Hematopoietic multipotent progenitor cell (in vitro differentiated cells): ENCODE measurements around the gene ADTRP. TPM values are rescaled to one million over a fixed set of nuclear protein-coding genes. Genes with fewer than 3 reads are reported as not detected.
A peak's percentile ranks its signal among the peaks of the same experiment; 100 is the strongest.

Experiments used
- DNase-seq, 3 donors: peaks; one replicate each; pipeline ENCODE4 v3.0.0-alpha.2; 2011 to 2015; ENCODE audit warnings: low read depth in 2 of 3, low spot score in 2 of 3
- total RNA-seq: library from RNA; depleted of rRNA; stranded (reverse); fragments of >200 nt; gene quantifications from one replicate; pipeline ENCODE4 v1.2.3, GENCODE V29; 2012

Gene ADTRP
- not detected for total RNA-seq

- no peak for DNase-seq
Measured at GRCh38 chr6:11778648-11779328, at the start of gene ADTRP. Gene ADTRP, minus strand, starts transcription at chr6:11778803. Its CDS starts 44 bp downstream, at chr6:11778759.

- no peak for DNase-seq
Measured at GRCh38 chr6:11826779-11827178, 48.2 kb upstream of the ADTRP start.

- DNase-seq = peak in 1 of 3 donors; percentile 2
Measured at GRCh38 chr6:11824986-11825385, 46.4 kb upstream of the ADTRP start.

- DNase-seq = peak in 2 of 3 donors; percentile 44 to 64
Measured at GRCh38 chr6:11822346-11822745, 43.7 kb upstream of the ADTRP start.

GRCh38 chr6:11821781-11822180 lies 43.2 kb upstream of the ADTRP start:
- no peak for DNase-seq

GRCh38 chr6:11820821-11821220 lies 42.2 kb upstream of the ADTRP start:
- no peak for DNase-seq

GRCh38 chr6:11819486-11819885 lies 40.9 kb upstream of the ADTRP start:
- DNase-seq = no peak

GRCh38 chr6:11815231-11815630 lies 36.6 kb upstream of the ADTRP start:
- DNase-seq = no peak

- no peak for DNase-seq
Measured at GRCh38 chr6:11814819-11815218, 36.2 kb upstream of the ADTRP start.

- no peak for DNase-seq
Measured at GRCh38 chr6:11814106-11814505, 35.5 kb upstream of the ADTRP start.

- DNase-seq = no peak
Measured at GRCh38 chr6:11813606-11814005, 35.0 kb upstream of the ADTRP start.

- no peak for DNase-seq
Measured at GRCh38 chr6:11812951-11813350, 34.3 kb upstream of the ADTRP start.

- DNase-seq = no peak
Measured at GRCh38 chr6:11812439-11812838, 33.8 kb upstream of the ADTRP start.

- DNase-seq = no peak
Measured at GRCh38 chr6:11811644-11812264, 33.2 kb upstream of the ADTRP start.

GRCh38 chr6:11810854-11811643 lies 32.4 kb upstream of the ADTRP start:
- no peak for DNase-seq

- no peak for DNase-seq
Measured at GRCh38 chr6:11810039-11810541, 31.5 kb upstream of the ADTRP start.

- DNase-seq = no peak
Measured at GRCh38 chr6:11808054-11808453, 29.5 kb upstream of the ADTRP start.

GRCh38 chr6:11806561-11807317 lies 28.1 kb upstream of the ADTRP start:
- no peak for DNase-seq

GRCh38 chr6:11805259-11806053 lies 26.9 kb upstream of the ADTRP start:
- no peak for DNase-seq

GRCh38 chr6:11804701-11805100 lies 26.1 kb upstream of the ADTRP start:
- DNase-seq = no peak
